ENCODE measurements around the gene GK. TPM values are rescaled to one million over a fixed set of nuclear protein-coding genes. Genes with fewer than 3 reads are reported as not detected.

Gene GK
- total RNA-seq, 3 donors from 2014 or later (not counting 1 experiment from before 2014, with no cell fraction given): 5.1 to 10.2 (median 7.6) TPM

DNA sequence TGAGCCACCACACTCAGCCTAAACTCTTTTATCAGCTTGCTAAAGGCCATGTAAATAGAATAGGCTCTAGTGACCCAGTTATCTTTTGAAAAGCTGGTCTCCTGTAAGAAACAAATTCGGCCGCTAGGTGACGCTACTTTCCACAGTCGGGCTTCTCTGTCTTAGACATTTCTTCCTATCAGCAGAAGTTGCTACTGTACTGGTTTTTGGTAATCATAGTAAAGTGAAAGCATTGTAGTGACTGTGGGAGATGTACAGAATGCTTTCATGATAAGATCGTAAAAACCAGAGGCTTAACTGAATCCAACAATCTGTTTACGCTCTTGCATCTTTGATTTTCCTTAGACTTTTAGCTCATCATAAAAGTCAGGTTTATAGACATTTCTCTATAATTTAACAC, 82.6 kb downstream of the GK start:
- TF ChIP-seq, protein P1, sequence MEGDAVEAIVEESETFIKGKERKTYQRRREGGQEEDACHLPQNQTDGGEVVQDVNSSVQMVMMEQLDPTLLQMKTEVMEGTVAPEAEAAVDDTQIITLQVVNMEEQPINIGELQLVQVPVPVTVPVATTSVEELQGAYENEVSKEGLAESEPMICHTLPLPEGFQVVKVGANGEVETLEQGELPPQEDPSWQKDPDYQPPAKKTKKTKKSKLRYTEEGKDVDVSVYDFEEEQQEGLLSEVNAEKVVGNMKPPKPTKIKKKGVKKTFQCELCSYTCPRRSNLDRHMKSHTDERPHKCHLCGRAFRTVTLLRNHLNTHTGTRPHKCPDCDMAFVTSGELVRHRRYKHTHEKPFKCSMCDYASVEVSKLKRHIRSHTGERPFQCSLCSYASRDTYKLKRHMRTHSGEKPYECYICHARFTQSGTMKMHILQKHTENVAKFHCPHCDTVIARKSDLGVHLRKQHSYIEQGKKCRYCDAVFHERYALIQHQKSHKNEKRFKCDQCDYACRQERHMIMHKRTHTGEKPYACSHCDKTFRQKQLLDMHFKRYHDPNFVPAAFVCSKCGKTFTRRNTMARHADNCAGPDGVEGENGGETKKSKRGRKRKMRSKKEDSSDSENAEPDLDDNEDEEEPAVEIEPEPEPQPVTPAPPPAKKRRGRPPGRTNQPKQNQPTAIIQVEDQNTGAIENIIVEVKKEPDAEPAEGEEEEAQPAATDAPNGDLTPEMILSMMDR (IDR thresholded peaks at IDR 0.05): peak; percentile 49
- Mint-ChIP-seq H3K27ac (peak overlapping the region in 1 of 2 donors; percentile 66), H3K4me3 (no peak overlapping the region), H3K27me3 (ENCODE audit: low read depth in 2 of 2) (no peaks in the 10 kb centered on the region), H3K4me1 (peaks cover 5 to 6% of the 10 kb centered on the region in 2 donors), H3K9me3 (no peaks in the 10 kb centered on the region), H3K36me3 (no peaks in the 10 kb centered on the region)
- no peaks in the 10 kb centered on the region for H3K36me3 ChIP-seq (ENCODE audit: control insufficient read depth, insufficient read depth, low read length)
- ATAC-seq: peak; percentile 50 to 64 (median 61)
- H3K4me1 ChIP-seq (ENCODE audit: control insufficient read depth, insufficient read depth, low read length): no peaks in the 10 kb centered on the region
- no peak overlapping the region for H3K4me3 ChIP-seq (ENCODE audit: low read length)
- no peak overlapping the region for H3K27ac ChIP-seq (ENCODE audit: low read length)
- WGBS (ENCODE audit: insufficient coverage): 0% methylated on average over 2 of the region's 6 CpGs
- intact Hi-C loops (cut with micrococcal nuclease): no loop called here
- H3K27me3 ChIP-seq (ENCODE audit: control insufficient read depth, insufficient read depth, low read length): no peaks in the 10 kb centered on the region
- no peaks in the 10 kb centered on the region for H3K9me3 ChIP-seq (ENCODE audit: control insufficient read depth, insufficient read depth, low read length)
- DNase-seq: peak; percentile 20 to 77

GRCh38 chrX:30741545-30741944, 88.3 kb downstream of the GK start:
- Mint-ChIP-seq H3K27me3 (ENCODE audit: low read depth in 2 of 2) (peaks cover 0 to 7% of the 10 kb centered on the region in 2 donors), H3K27ac (no peak overlapping the region), H3K9me3 (no peaks in the 10 kb centered on the region), H3K4me3 (no peak overlapping the region), H3K4me1 (no peaks in the 10 kb centered on the region), H3K36me3 (no peaks in the 10 kb centered on the region)
- Histone ChIP-seq H3K4me1 (ENCODE audit: control insufficient read depth, insufficient read depth, low read length) (no peaks in the 10 kb centered on the region), H3K27me3 (ENCODE audit: control insufficient read depth, insufficient read depth, low read length) (no peaks in the 10 kb centered on the region), H3K27ac (ENCODE audit: low read length) (no peak overlapping the region), H3K9me3 (ENCODE audit: control insufficient read depth, insufficient read depth, low read length) (no peaks in the 10 kb centered on the region), H3K4me3 (ENCODE audit: low read length) (no peak overlapping the region), H3K36me3 (ENCODE audit: control insufficient read depth, insufficient read depth, low read length) (no peaks in the 10 kb centered on the region)
- DNase-seq (no peak), ATAC-seq (no peak)
- 50% methylated on average over 2 of the region's 3 CpGs for WGBS (ENCODE audit: insufficient coverage)
- intact Hi-C loops (cut with micrococcal nuclease): no loop called here
- TF ChIP-seq, protein P1 (IDR thresholded peaks at IDR 0.05): no peak

- Histone ChIP-seq H3K36me3 (ENCODE audit: control insufficient read depth, insufficient read depth, low read length) (no peaks in the 10 kb centered on the region), H3K4me1 (ENCODE audit: control insufficient read depth, insufficient read depth, low read length) (no peaks in the 10 kb centered on the region), H3K9me3 (ENCODE audit: control insufficient read depth, insufficient read depth, low read length) (no peaks in the 10 kb centered on the region), H3K27ac (ENCODE audit: low read length) (no peak overlapping the region), H3K27me3 (ENCODE audit: control insufficient read depth, insufficient read depth, low read length) (no peaks in the 10 kb centered on the region), H3K4me3 (ENCODE audit: low read length) (no peak overlapping the region)
- ATAC-seq (no peak), DNase-seq (no peak)
- Mint-ChIP-seq H3K27ac (no peak overlapping the region), H3K9me3 (no peaks in the 10 kb centered on the region), H3K27me3 (ENCODE audit: low read depth in 2 of 2) (peaks cover 0 to 4% of the 10 kb centered on the region in 2 donors), H3K4me3 (no peak overlapping the region), H3K36me3 (no peaks in the 10 kb centered on the region), H3K4me1 (no peaks in the 10 kb centered on the region)
- intact Hi-C loops (cut with micrococcal nuclease): no loop called here
- TF ChIP-seq, protein P1 (IDR thresholded peaks at IDR 0.05): no peak
- 84% methylated on average over 11 of the region's 11 CpGs for WGBS (ENCODE audit: insufficient coverage)
These were observed 95.2 kb downstream of the GK start for GRCh38 chrX:30748342-30748960.

DNA sequence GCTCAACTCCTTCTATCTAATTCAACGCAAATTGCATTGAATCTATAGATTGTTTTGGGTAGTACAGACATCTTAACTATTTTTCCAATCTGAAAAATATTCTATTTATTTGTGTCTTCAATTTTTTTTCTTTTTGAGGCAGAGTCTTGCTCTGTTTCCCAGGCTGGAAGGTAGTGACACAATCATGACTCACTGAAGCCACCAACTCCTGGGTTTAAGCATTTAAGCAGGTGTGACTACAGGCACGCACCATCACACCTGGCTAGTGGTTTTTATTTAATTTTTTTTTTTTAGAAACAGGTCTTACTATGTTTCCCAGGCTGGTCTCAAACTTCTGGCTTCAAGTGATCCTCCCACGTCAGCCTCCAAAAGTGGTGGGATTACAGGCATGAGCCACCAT, 98.3 kb downstream of the GK start:
- intact Hi-C loops (cut with micrococcal nuclease): no loop called here
- Histone ChIP-seq H3K4me1 (ENCODE audit: control insufficient read depth, insufficient read depth, low read length) (no peaks in the 10 kb centered on the region), H3K4me3 (ENCODE audit: low read length) (no peak overlapping the region), H3K27ac (ENCODE audit: low read length) (no peak overlapping the region), H3K27me3 (ENCODE audit: control insufficient read depth, insufficient read depth, low read length) (no peaks in the 10 kb centered on the region), H3K9me3 (ENCODE audit: control insufficient read depth, insufficient read depth, low read length) (no peaks in the 10 kb centered on the region), H3K36me3 (ENCODE audit: control insufficient read depth, insufficient read depth, low read length) (no peaks in the 10 kb centered on the region)
- H3K9me3 Mint-ChIP-seq: no peaks in the 10 kb centered on the region
- WGBS (ENCODE audit: insufficient coverage): 86% methylated on average over 1 of the region's 3 CpGs
- H3K4me1 Mint-ChIP-seq: no peaks in the 10 kb centered on the region
- H3K27ac Mint-ChIP-seq: no peak overlapping the region
- TF ChIP-seq, protein P1 (IDR thresholded peaks at IDR 0.05): no peak
- no peaks in the 10 kb centered on the region for H3K27me3 Mint-ChIP-seq (ENCODE audit: low read depth in 2 of 2)
- H3K36me3 Mint-ChIP-seq: no peaks in the 10 kb centered on the region
- no peak overlapping the region for H3K4me3 Mint-ChIP-seq
- ATAC-seq: no peak
- DNase-seq: no peak

All from natural killer cell (primary cell).